HEK293 (cell line): ENCODE measurements around the gene OR1L1.

Source experiments
- CTCF ChIA-PET: fragments of 350-600 bp; formaldehyde crosslinking; extraction: SDS; loops from one replicate; lab custom pipeline; 2021; ENCODE audit warnings: antibody characterized with exemption; lab: Yijun Ruan, JAX
- POLR2A ChIA-PET: fragments of 300-600 bp; formaldehyde crosslinking; extraction: SDS; loops from one replicate; lab custom pipeline; 2020; ENCODE audit warnings: antibody characterized with exemption, inconsistent platforms; lab: Yijun Ruan, JAX
- H3K27ac ChIP-seq: fragments of 200-500 bp; sonication (Bioruptor generic); 2 replicates; pipeline ENCODE4 v1.5.1; 2014; ENCODE audit warnings: low read depth, low read length, control low read depth, inconsistent platforms; ENCODE audit errors: extremely low read depth
- H3K36me3 ChIP-seq, 2 experiments: fragments of 200-500 bp in 1 of 2; sonication (Bioruptor generic) in 1 of 2; 1 replicate in 1 of 2; 2 replicates in 1 of 2; pipeline ENCODE4 v1.5.1; 2014 to 2017; ENCODE audit warnings: inconsistent platforms in 2 of 2, low read length in 2 of 2; ENCODE audit not compliant: control insufficient read depth in 2 of 2, insufficient read depth in 1 of 2
- H3K4me1 ChIP-seq: fragments of 200-500 bp; sonication (Bioruptor generic); 2 replicates; pipeline ENCODE4 v1.5.1; 2014; ENCODE audit warnings: mild to moderate bottlenecking, low read length, inconsistent platforms; ENCODE audit not compliant: control insufficient read depth, insufficient read depth
- H3K4me3 ChIP-seq: 2 replicates; pipeline ENCODE4 v1.5.1; 2011; ENCODE audit warnings: low read depth, mild to moderate bottlenecking, control low read depth, low read length, moderate library complexity
- H3K9me3 ChIP-seq: fragments of 200-500 bp; sonication (Bioruptor generic); 2 replicates; pipeline ENCODE4 v1.5.1; 2014; ENCODE audit warnings: low read depth, low read length, inconsistent platforms; ENCODE audit not compliant: control insufficient read depth, insufficient read depth
- BCL11B ChIP-seq: fragments of 450-650 bp; formaldehyde crosslinking; IDR thresholded peaks from 2 replicates; pipeline ENCODE4 v1.5.1; 2016; ENCODE audit warnings: low read depth, missing biosample characterization, missing genetic modification characterization
- GFI1B ChIP-seq: fragments of 450-650 bp; formaldehyde crosslinking; IDR thresholded peaks from 2 replicates; pipeline ENCODE4 v1.5.1; 2016; ENCODE audit warnings: missing biosample characterization, missing genetic modification characterization
- ZBTB1 ChIP-seq: fragments of 450-650 bp; formaldehyde crosslinking; IDR thresholded peaks from 2 replicates; pipeline ENCODE4 v1.5.1; 2016; ENCODE audit warnings: missing biosample characterization, missing genetic modification characterization
- ZNF133 ChIP-seq: fragments of 450-650 bp; formaldehyde crosslinking; IDR thresholded peaks from 2 replicates; pipeline ENCODE4 v1.5.1; 2016; ENCODE audit warnings: missing biosample characterization, missing genetic modification characterization
- ZNF157 ChIP-seq: fragments of 450-650 bp; formaldehyde crosslinking; IDR thresholded peaks from 2 replicates; pipeline ENCODE4 v1.5.1; 2016; ENCODE audit warnings: missing biosample characterization, missing genetic modification characterization
- ZNF530 ChIP-seq: fragments of 450-650 bp; formaldehyde crosslinking; IDR thresholded peaks from 2 replicates; pipeline ENCODE4 v1.5.1; 2016; ENCODE audit warnings: low read depth, missing biosample characterization, missing genetic modification characterization
- ZNF843 ChIP-seq: fragments of 450-650 bp; formaldehyde crosslinking; IDR thresholded peaks from 2 replicates; pipeline ENCODE4 v1.5.1; 2016; ENCODE audit warnings: missing biosample characterization, missing genetic modification characterization

Gene OR1L1

GRCh38 chr9:122695696-122696095, 34.2 kb downstream of the OR1L1 start:
- POLR2A ChIA-PET, result no interaction called here
- TF ChIP-seq ZNF157 (tag by site-specific recombination), result no peak
- no peak for TF ChIP-seq GFI1B (tag by site-specific recombination)
- no peak for TF ChIP-seq ZNF843 (tag by site-specific recombination)
- TF ChIP-seq ZBTB1, result no peak
- no peak for TF ChIP-seq ZNF530
- no peak for TF ChIP-seq ZNF133 (tag by site-specific recombination)
- TF ChIP-seq BCL11B (tag by site-specific recombination), result no peak
- Histone ChIP-seq H3K9me3 (no peaks in the 10 kb centered on the region), H3K4me3 (no peak overlapping the region), H3K4me1 (no peaks in the 10 kb centered on the region), H3K36me3 (no peaks in the 10 kb centered on the region), H3K27ac (no peak overlapping the region)
- CTCF ChIA-PET, result no interaction called here
